ENCODE data around the gene ASTL. TPM values are rescaled to one million over a fixed set of nuclear protein-coding genes. Genes with fewer than 3 reads are reported as not detected.

Gene ASTL
- total RNA-seq, 1 experiment from 2014 or later: 0.34 TPM

DNA sequence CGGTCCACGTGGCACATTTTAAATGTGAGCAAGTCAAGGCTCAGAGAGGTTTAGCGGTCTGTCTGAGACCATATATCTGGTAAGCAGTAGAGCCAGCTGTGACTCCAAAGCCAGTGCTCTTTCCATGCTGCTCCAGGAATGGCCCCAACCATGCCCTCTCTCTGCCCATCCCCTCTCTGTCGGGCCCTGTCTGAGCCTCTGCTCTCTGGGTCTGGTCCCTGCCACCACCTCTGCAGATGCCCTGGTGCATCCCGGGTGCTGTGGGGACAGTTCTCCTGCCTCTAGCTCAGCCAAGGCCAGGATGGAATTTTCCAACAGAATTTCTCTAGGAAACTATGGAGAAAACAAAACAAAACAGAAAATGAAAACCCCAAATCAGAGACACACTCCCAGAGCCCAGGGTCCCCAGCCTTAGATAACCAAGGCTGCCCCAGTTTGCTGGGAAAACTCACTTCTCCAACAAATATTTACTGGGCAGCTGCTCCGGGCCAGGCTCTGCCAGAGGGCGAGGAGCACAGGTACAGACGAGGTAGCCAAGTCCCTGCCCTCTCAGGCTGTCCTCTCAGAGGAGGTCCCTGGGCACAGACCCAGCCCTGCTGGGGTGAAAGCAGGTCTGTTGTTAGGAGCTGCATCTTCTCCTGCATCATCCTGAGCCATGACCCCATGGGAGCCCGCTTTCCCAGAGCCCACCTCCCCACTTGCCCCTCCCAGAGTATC is 31.2 kb downstream of the ASTL start:
- no peak for TF ChIP-seq SP1 (IDR thresholded peaks at IDR 0.05; ENCODE audit: low read depth)
- TF ChIP-seq ELF1 (IDR thresholded peaks at IDR 0.05; ENCODE audit: borderline replicate concordance, low read depth): no peak
- TF ChIP-seq SIN3A (IDR thresholded peaks at IDR 0.05; ENCODE audit: low read depth): no peak
- TF ChIP-seq POLR2AphosphoS5 (IDR thresholded peaks at IDR 0.05; ENCODE audit: low read depth, low read length): no peak
- TF ChIP-seq POLR2A (IDR thresholded peaks at IDR 0.05; ENCODE audit: borderline replicate concordance, extremely low read depth, insufficient read depth, insufficient read length): no peak
- no peak for TF ChIP-seq TCF7L2 (IDR thresholded peaks at IDR 0.05; ENCODE audit: borderline replicate concordance, extremely low read depth, insufficient read depth, insufficient read length)
- TF ChIP-seq, protein P1, sequence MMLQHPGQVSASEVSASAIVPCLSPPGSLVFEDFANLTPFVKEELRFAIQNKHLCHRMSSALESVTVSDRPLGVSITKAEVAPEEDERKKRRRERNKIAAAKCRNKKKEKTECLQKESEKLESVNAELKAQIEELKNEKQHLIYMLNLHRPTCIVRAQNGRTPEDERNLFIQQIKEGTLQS (IDR thresholded peaks at IDR 0.05): no peak
- TF ChIP-seq, protein P2, sequence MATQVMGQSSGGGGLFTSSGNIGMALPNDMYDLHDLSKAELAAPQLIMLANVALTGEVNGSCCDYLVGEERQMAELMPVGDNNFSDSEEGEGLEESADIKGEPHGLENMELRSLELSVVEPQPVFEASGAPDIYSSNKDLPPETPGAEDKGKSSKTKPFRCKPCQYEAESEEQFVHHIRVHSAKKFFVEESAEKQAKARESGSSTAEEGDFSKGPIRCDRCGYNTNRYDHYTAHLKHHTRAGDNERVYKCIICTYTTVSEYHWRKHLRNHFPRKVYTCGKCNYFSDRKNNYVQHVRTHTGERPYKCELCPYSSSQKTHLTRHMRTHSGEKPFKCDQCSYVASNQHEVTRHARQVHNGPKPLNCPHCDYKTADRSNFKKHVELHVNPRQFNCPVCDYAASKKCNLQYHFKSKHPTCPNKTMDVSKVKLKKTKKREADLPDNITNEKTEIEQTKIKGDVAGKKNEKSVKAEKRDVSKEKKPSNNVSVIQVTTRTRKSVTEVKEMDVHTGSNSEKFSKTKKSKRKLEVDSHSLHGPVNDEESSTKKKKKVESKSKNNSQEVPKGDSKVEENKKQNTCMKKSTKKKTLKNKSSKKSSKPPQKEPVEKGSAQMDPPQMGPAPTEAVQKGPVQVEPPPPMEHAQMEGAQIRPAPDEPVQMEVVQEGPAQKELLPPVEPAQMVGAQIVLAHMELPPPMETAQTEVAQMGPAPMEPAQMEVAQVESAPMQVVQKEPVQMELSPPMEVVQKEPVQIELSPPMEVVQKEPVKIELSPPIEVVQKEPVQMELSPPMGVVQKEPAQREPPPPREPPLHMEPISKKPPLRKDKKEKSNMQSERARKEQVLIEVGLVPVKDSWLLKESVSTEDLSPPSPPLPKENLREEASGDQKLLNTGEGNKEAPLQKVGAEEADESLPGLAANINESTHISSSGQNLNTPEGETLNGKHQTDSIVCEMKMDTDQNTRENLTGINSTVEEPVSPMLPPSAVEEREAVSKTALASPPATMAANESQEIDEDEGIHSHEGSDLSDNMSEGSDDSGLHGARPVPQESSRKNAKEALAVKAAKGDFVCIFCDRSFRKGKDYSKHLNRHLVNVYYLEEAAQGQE (IDR thresholded peaks at IDR 0.05; ENCODE audit: low read depth): no peak
- TF ChIP-seq, protein P3, sequence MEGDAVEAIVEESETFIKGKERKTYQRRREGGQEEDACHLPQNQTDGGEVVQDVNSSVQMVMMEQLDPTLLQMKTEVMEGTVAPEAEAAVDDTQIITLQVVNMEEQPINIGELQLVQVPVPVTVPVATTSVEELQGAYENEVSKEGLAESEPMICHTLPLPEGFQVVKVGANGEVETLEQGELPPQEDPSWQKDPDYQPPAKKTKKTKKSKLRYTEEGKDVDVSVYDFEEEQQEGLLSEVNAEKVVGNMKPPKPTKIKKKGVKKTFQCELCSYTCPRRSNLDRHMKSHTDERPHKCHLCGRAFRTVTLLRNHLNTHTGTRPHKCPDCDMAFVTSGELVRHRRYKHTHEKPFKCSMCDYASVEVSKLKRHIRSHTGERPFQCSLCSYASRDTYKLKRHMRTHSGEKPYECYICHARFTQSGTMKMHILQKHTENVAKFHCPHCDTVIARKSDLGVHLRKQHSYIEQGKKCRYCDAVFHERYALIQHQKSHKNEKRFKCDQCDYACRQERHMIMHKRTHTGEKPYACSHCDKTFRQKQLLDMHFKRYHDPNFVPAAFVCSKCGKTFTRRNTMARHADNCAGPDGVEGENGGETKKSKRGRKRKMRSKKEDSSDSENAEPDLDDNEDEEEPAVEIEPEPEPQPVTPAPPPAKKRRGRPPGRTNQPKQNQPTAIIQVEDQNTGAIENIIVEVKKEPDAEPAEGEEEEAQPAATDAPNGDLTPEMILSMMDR (IDR thresholded peaks at IDR 0.05 in 2 of 3, conservative IDR thresholded peaks at IDR 0.05 in 1 of 3; ENCODE audit: borderline replicate concordance in 1 of 3, insufficient read depth in 1 of 3, low read depth in 2 of 3, low read length in 2 of 3): no peak
- TF ChIP-seq FOSL1 (IDR thresholded peaks at IDR 0.05; ENCODE audit: low read depth): no peak
- TF ChIP-seq RAD21 (IDR thresholded peaks at IDR 0.05; ENCODE audit: low read depth): no peak
- TF ChIP-seq CEBPB (IDR thresholded peaks at IDR 0.05; ENCODE audit: low read depth): no peak
- no TSS peak for BruUV-seq (replicated peaks)
- H3K9ac ChIP-seq (ENCODE audit: low read length): no peak overlapping the region

More for the DNA sequence above, 31.2 kb downstream of the ASTL start:
- Histone ChIP-seq H3K27ac (ENCODE audit: low read depth, low read length) (no peak overlapping the region), H2AFZ (ENCODE audit: low read depth, low read length, poor library complexity, severe bottlenecking) (no peak overlapping the region), H3K9me3 (ENCODE audit: control insufficient read depth in 1 of 2, insufficient read depth in 1 of 2, low read depth in 1 of 2, low read length in 2 of 2) (peaks cover 11 to 14% of the 10 kb centered on the region in 2 experiments; a peak in 2 of 4 replicates), H3K4me1 (ENCODE audit: control insufficient read depth in 1 of 2, insufficient read depth in 2 of 2, low read length in 2 of 2) (no peaks in the 10 kb centered on the region), H3K4me2 (ENCODE audit: low read length) (no peak overlapping the region), H3K4me3 (replicated peaks in 1 of 2; ENCODE audit: low read depth in 1 of 2, low read length in 2 of 2) (no peak overlapping the region), H4K20me1 (ENCODE audit: insufficient read depth) (no peaks in the 10 kb centered on the region), H3K36me3 (ENCODE audit: control insufficient read depth in 1 of 2, insufficient read depth in 2 of 2, low read length in 2 of 2) (no peaks in the 10 kb centered on the region), H3K27me3 (ENCODE audit: insufficient read depth, low read length) (no peaks in the 10 kb centered on the region), H3K79me2 (ENCODE audit: insufficient read depth, low read length) (no peaks in the 10 kb centered on the region), H3K9me2 (ENCODE audit: insufficient read depth) (no peaks in the 10 kb centered on the region)
- DNase-seq (ENCODE audit: low read depth, low spot score) (no peak), ATAC-seq (no peak)
- POLR2A ChIA-PET: no interaction called here
- RAD21 ChIA-PET (ENCODE audit: low non-redundant PET in 1 of 2, low total read pairs in 2 of 2, uncharacterized antibody in 2 of 2, unreplicated experiment in 2 of 2): no interaction called here
- CTCF ChIA-PET: no interaction called here
- intact Hi-C loops (cut with micrococcal nuclease): no loop called here
